ENCODE measurements around the gene EIF4B. TPM values are rescaled to one million over a fixed set of nuclear protein-coding genes. Genes with fewer than 3 reads are reported as not detected.

EIF4B gene
- total RNA-seq, 6 experiments from 2014 or later: 143 to 270 (median 180) TPM

GRCh38 chr12:53076461-53076860 lies 70.2 kb downstream of the EIF4B start:
- ATAC-seq (no peak), DNase-seq (no peak)
- H3K27me3 ChIP-seq: no peaks in the 10 kb centered on the region
- peaks cover 0 to 25% (median 6%) of the 10 kb centered on the region in 4 donors for H3K36me3 ChIP-seq
- no peak overlapping the region for H3K27ac ChIP-seq
- H3K9me3 ChIP-seq: no peaks in the 10 kb centered on the region
- H3K4me3 ChIP-seq: no peak overlapping the region
- intact Hi-C loops (cut with DNase I): loop anchor here in 1 of 2 donors (10.0 kb wide), 1 partner anchor 208 kb away; no protein-coding TSS in a partner anchor
- 88% methylated on average over 1 of the region's 3 CpGs for WGBS (ENCODE audit: insufficient coverage, low coverage, low lambda C conversion rate, missing lambda C conversion rate)
- no peak for TF ChIP-seq POLR2A (IDR thresholded peaks at IDR 0.05)
- no peak for TF ChIP-seq CTCF (IDR thresholded peaks at IDR 0.05)
- peaks cover 0 to 25% (median 3%) of the 10 kb centered on the region in 4 donors for H3K4me1 ChIP-seq

GRCh38 chr12:53077030-53077429 lies 70.8 kb downstream of the EIF4B start:
- H3K36me3 ChIP-seq: peaks cover 0 to 25% (median 6%) of the 10 kb centered on the region in 4 donors
- no peaks in the 10 kb centered on the region for H3K27me3 ChIP-seq
- H3K9me3 ChIP-seq: no peaks in the 10 kb centered on the region
- TF ChIP-seq CTCF (IDR thresholded peaks at IDR 0.05) (no peak), POLR2A (IDR thresholded peaks at IDR 0.05) (no peak)
- intact Hi-C loops (cut with DNase I): loop anchor here in 1 of 2 donors (10.0 kb wide), 1 partner anchor 208 kb away; no protein-coding TSS in a partner anchor
- H3K4me1 ChIP-seq: peaks cover 0 to 25% (median 3%) of the 10 kb centered on the region in 4 donors
- ATAC-seq (no peak), DNase-seq (no peak)
- WGBS (ENCODE audit: insufficient coverage, low coverage, low lambda C conversion rate, missing lambda C conversion rate): 100% methylated on average over 8 of the region's 8 CpGs
- no peak overlapping the region for H3K27ac ChIP-seq
- H3K4me3 ChIP-seq: no peak overlapping the region

GRCh38 chr12:53078425-53079225 lies 72.4 kb downstream of the EIF4B start:
- Histone ChIP-seq H3K9me3 (no peaks in the 10 kb centered on the region), H3K27ac (peak overlapping the region; percentile 41 to 75 (median 72)), H3K4me1 (peaks cover 0 to 22% (median 1%) of the 10 kb centered on the region in 4 donors), H3K27me3 (no peaks in the 10 kb centered on the region), H3K36me3 (peaks cover 0 to 18% (median 6%) of the 10 kb centered on the region in 4 donors), H3K4me3 (peak overlapping the region; percentile 78 to 82 (median 81))
- 32% methylated on average over 17 of the region's 25 CpGs for whole genome bisulfite sequencing (ENCODE audit: insufficient coverage, low coverage, low lambda C conversion rate, missing lambda C conversion rate)
- intact Hi-C loops (cut with DNase I): loop anchor here in 1 of 2 donors (10.0 kb wide), 1 partner anchor 206 kb away; no protein-coding TSS in a partner anchor
- ATAC-seq: peak in 1 of 4 donors; percentile 15
- TF ChIP-seq CTCF (IDR thresholded peaks at IDR 0.05): no peak
- no peak for TF ChIP-seq POLR2A (IDR thresholded peaks at IDR 0.05)
- DNase-seq: no peak

- intact Hi-C loops (cut with DNase I): loop anchor here in 1 of 2 donors (10.0 kb wide), 1 partner anchor 205 kb away; no protein-coding TSS in a partner anchor
- DNase-seq: peak; percentile 96 to 97 (median 97)
- Histone ChIP-seq H3K4me1 (peaks cover 0 to 13% (median 1%) of the 10 kb centered on the region in 4 donors), H3K27me3 (no peaks in the 10 kb centered on the region), H3K27ac (peak within 1 kb of the TSS; percentile 72 to 89 (median 73)), H3K4me3 (peak within 1 kb of the TSS; percentile 78 to 82 (median 81)), H3K36me3 (peaks cover 0 to 14% (median 6%) of the 10 kb centered on the region in 4 donors), H3K9me3 (no peaks in the 10 kb centered on the region)
- peak; percentile 98 to 100 (median 100) for ATAC-seq
- TF ChIP-seq POLR2A (IDR thresholded peaks at IDR 0.05) (peak; percentile 91), CTCF (IDR thresholded peaks at IDR 0.05) (no peak)
- WGBS (ENCODE audit: insufficient coverage, low coverage, low lambda C conversion rate, missing lambda C conversion rate): 6% methylated on average over 18 of the region's 67 CpGs
Measured at GRCh38 chr12:53079226-53080117, 73.2 kb downstream of the EIF4B start, which contains the start of gene SPRYD3. TSS of gene SPRYD3 (minus strand) at chr12:53079390. CDS start at chr12:53079333, 57 bp downstream.
